ENCODE results near the gene GP9.

The GP9 gene

GRCh38 chr3:129051871-129052340 is 8.7 kb upstream of the GP9 start:
- DNase-seq: no peak
- Mint-ChIP-seq H3K4me3 (no peak overlapping the region), H3K9me3 (peaks cover 8% of the 10 kb centered on the region), H3K36me3 (ENCODE audit: low read depth) (peaks cover 4% of the 10 kb centered on the region), H3K27me3 (no peaks in the 10 kb centered on the region), H3K27ac (no peak overlapping the region), H3K4me1 (ENCODE audit: low read depth) (peaks cover 17% of the 10 kb centered on the region)

- Mint-ChIP-seq H3K36me3 (ENCODE audit: low read depth) (peaks cover 4% of the 10 kb centered on the region), H3K27ac (no peak overlapping the region), H3K4me1 (ENCODE audit: low read depth) (peaks cover 17% of the 10 kb centered on the region), H3K4me3 (no peak overlapping the region), H3K27me3 (no peaks in the 10 kb centered on the region), H3K9me3 (peaks cover 7% of the 10 kb centered on the region)
- DNase-seq: no peak
Observed at GRCh38 chr3:129052675-129053074, 7.9 kb upstream of the GP9 start.

- Mint-ChIP-seq H3K4me3 (no peak overlapping the region), H3K27me3 (no peaks in the 10 kb centered on the region), H3K36me3 (ENCODE audit: low read depth) (no peaks in the 10 kb centered on the region), H3K4me1 (ENCODE audit: low read depth) (peaks cover 22% of the 10 kb centered on the region), H3K9me3 (no peaks in the 10 kb centered on the region), H3K27ac (peak overlapping the region; percentile 88)
- no peak for DNase-seq
Observed at GRCh38 chr3:129054605-129055104, 5.9 kb upstream of the GP9 start.

GRCh38 chr3:129056451-129057173 is 4.0 kb upstream of the GP9 start:
- H3K36me3 Mint-ChIP-seq (ENCODE audit: low read depth): no peaks in the 10 kb centered on the region
- no peak for DNase-seq
- no peak overlapping the region for H3K27ac Mint-ChIP-seq
- peaks cover 22% of the 10 kb centered on the region for H3K4me1 Mint-ChIP-seq (ENCODE audit: low read depth)
- no peaks in the 10 kb centered on the region for H3K27me3 Mint-ChIP-seq
- H3K9me3 Mint-ChIP-seq: no peaks in the 10 kb centered on the region
- no peak overlapping the region for H3K4me3 Mint-ChIP-seq

DNA sequence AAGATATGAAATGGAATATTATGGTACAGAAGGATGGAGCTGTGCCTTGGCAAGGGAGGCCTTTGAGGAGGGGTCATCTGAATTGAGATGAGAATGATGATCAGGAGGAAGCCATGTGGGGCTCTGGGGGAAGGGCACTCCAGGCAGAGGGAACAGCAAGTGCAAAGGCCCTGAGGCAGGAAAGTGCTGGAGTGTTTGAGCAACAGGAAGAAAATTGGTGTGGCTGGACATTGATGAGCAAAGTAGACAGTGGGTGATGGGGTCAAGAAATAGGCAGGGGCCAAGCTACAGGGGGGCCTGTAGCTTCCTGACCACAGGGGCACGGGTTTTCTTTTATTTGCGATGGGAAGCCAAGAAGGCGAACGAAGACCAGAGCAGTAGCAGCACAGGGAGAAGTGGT is 3.3 kb upstream of the GP9 start:
- Mint-ChIP-seq H3K27me3 (no peaks in the 10 kb centered on the region), H3K36me3 (ENCODE audit: low read depth) (no peaks in the 10 kb centered on the region), H3K27ac (no peak overlapping the region), H3K4me3 (no peak overlapping the region), H3K4me1 (ENCODE audit: low read depth) (peaks cover 19% of the 10 kb centered on the region), H3K9me3 (no peaks in the 10 kb centered on the region)
- DNase-seq: no peak

DNA sequence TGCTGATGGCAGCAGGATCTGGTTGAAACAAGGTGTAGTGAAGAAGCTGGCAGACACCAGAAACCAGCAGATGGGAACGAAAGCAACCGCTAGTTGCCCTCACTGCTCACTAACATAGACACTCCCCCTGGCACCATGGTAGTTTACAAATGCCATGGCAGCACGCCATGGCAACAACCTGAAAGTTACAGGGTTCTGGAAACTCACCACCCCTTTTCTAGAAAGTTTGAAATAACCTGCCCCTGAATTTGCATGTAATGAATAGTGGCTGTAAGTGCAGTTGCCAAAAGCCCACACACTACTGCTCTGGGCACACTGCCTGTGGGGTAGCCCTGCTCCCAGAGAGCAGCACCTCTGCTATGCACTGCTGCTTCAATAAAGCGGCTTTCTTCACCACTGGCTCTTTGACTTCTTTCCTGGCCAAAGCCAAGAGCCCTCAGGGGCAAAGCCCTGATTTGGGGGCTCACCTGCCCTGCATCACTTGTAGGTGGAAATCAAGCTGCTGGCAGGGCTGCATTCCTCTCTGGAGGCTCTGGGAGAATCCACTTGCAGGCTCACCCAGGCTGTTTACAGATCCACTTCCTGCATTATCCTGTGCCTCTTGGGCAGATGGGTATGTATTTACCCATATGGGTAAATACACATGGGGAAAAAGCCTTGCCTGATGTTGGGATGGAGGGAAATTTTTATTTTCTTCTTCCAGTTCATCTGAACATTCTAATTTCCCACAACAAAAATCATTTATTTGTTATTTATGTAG is 2.0 kb upstream of the GP9 start:
- no peaks in the 10 kb centered on the region for H3K9me3 Mint-ChIP-seq
- no peaks in the 10 kb centered on the region for H3K27me3 Mint-ChIP-seq
- H3K27ac Mint-ChIP-seq: no peak overlapping the region
- H3K4me3 Mint-ChIP-seq: no peak overlapping the region
- H3K36me3 Mint-ChIP-seq (ENCODE audit: low read depth): no peaks in the 10 kb centered on the region
- peaks cover 12% of the 10 kb centered on the region for H3K4me1 Mint-ChIP-seq (ENCODE audit: low read depth)
- no peak for DNase-seq

DNA sequence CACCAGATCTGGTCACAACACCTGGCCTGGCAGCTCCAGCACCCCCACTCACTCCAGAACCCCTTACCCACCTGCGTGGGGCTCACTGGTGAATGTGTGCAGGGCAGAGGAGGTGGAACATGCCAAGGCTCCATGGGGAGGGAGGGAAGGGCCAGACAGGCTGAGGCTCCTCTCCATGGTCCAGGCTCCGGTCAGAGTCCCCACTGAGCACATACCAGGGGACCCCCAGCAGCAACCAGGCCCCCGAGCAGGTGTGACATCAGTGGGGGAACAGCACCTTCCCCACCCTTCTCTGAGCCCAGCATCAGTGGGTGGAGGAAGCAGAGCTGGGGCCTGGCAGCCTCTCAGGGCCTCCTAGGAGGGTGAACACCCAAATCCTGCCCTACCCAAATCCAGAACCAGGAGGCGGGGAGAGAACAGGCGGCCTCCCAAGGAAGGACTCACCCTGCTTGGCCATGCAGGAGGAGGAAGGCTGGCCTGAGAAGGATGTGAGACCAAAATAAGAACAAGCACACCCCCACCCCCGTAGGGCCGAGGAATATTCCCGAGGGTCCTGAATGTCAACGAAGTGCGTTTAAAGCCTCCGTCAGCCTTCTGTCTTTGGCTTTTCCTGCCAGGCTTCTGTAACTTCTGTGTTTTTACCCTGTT is 1.1 kb upstream of the GP9 start:
- Mint-ChIP-seq H3K36me3 (ENCODE audit: low read depth) (no peaks in the 10 kb centered on the region), H3K27ac (no peak overlapping the region), H3K4me1 (ENCODE audit: low read depth) (peaks cover 8% of the 10 kb centered on the region), H3K9me3 (no peaks in the 10 kb centered on the region), H3K4me3 (no peak overlapping the region), H3K27me3 (no peaks in the 10 kb centered on the region)
- no peak for DNase-seq

DNA sequence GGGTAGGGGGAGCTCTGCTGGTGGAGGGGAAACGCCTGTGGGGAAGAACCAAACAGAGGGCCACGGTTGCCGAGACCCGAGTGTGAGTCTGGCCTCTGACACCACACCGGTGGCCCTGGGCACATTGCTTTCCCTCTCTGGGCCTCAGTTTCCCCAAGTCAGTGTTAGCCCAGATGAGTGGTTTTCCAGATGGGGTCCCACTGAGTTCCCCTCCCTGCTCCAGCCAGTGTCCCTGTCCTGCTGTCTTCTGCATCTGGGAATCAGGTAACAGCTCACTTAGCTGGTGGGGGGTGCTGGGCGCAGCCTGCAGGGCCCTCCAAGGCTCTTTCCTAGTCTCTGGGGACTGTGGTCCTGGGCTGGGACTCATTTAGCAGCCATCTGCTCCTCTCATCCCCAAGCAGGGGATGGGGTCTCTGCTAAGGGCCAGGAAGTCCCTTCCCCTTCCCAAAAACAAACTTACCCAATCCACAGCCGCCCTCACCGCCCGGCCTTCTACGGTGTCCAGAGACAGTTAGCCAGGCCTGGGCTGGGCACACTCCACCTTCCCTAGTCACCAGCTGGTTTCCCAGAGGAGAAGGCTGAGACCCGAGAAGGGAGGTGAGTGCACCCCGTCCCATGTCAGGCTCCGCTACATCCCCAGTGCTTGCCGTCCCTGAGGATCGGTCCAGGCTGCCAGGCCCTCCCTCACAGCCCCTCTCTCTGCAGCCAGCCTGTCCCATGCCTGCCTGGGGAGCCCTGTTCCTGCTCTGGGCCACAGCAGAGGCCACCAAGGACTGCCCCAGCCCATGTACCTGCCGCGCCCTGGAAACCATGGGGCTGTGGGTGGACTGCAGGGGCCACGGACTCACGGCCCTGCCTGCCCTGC is 676 bp downstream of the GP9 start:
- Mint-ChIP-seq H3K9me3 (no peaks in the 10 kb centered on the region), H3K36me3 (ENCODE audit: low read depth) (no peaks in the 10 kb centered on the region), H3K27me3 (no peaks in the 10 kb centered on the region), H3K4me3 (no peak overlapping the region), H3K4me1 (ENCODE audit: low read depth) (peaks cover 8% of the 10 kb centered on the region), H3K27ac (no peak overlapping the region)
- DNase-seq: no peak

DNA sequence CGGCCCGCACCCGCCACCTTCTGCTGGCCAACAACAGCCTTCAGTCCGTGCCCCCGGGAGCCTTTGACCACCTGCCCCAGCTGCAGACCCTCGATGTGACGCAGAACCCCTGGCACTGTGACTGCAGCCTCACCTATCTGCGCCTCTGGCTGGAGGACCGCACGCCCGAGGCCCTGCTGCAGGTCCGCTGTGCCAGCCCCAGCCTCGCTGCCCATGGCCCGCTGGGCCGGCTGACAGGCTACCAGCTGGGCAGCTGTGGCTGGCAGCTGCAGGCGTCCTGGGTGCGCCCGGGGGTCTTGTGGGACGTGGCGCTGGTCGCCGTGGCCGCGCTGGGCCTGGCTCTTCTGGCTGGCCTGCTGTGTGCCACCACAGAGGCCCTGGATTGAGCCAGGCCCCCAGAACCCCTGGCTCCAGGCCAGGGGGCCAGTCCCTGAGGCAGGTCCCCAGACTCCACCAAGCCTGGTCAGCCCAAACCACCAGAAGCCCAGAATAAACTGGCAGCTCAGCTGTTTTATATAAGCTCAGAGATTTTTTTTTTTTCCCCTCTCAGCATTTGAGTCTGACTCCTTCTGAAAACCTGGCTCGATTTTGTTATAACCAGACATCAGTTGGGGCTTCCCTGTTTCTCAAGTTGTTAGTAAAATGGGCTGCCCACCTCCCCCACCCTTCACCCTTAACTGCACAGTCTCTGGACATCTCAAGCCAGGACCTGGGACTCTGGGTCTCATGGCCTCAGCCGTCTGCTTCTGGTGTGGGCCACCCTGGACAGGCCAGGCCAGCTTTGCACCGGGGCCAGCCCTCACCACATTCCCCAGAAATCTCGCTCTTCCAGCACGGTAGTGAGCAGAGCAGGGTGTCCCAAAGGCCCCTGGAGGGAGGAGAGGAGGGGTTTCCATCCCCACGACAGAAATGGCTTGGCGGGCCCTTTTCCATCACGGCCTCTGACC is 1.6 kb downstream of the GP9 start:
- H3K36me3 Mint-ChIP-seq (ENCODE audit: low read depth): no peaks in the 10 kb centered on the region
- no peak for DNase-seq
- H3K9me3 Mint-ChIP-seq: no peaks in the 10 kb centered on the region
- no peak overlapping the region for H3K4me3 Mint-ChIP-seq
- H3K27ac Mint-ChIP-seq: no peak overlapping the region
- peaks cover 8% of the 10 kb centered on the region for H3K4me1 Mint-ChIP-seq (ENCODE audit: low read depth)
- no peaks in the 10 kb centered on the region for H3K27me3 Mint-ChIP-seq

DNA sequence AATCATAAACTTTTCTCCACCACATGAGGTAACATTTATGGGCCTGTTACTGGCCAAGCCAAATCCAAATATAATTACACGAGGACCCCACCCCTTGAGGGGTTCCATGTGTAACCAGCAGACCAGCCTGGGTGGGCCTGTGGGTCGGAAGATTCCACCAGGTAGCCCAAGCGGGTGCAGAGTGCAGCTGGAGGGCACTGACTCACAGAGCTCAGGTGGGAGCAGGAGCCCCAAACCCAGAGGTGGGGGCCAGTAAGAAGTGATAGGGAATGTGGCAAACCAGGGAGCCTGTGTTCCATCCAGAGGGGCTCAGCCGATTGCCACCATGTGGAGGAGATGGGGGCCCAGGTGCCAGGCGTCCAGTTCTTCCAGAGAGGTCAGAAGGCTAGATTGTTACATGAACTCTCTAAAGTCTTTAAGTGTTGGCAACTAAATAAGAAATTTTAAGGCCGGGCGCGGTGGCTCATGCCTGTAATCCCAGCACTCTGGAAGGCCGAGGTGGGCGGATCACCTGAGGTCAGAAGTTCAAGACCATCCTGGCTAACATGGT is 2.6 kb downstream of the GP9 start:
- Mint-ChIP-seq H3K9me3 (no peaks in the 10 kb centered on the region), H3K27ac (no peak overlapping the region), H3K27me3 (no peaks in the 10 kb centered on the region), H3K4me3 (no peak overlapping the region), H3K36me3 (ENCODE audit: low read depth) (no peaks in the 10 kb centered on the region), H3K4me1 (ENCODE audit: low read depth) (peaks cover 11% of the 10 kb centered on the region)
- DNase-seq: no peak

DNA sequence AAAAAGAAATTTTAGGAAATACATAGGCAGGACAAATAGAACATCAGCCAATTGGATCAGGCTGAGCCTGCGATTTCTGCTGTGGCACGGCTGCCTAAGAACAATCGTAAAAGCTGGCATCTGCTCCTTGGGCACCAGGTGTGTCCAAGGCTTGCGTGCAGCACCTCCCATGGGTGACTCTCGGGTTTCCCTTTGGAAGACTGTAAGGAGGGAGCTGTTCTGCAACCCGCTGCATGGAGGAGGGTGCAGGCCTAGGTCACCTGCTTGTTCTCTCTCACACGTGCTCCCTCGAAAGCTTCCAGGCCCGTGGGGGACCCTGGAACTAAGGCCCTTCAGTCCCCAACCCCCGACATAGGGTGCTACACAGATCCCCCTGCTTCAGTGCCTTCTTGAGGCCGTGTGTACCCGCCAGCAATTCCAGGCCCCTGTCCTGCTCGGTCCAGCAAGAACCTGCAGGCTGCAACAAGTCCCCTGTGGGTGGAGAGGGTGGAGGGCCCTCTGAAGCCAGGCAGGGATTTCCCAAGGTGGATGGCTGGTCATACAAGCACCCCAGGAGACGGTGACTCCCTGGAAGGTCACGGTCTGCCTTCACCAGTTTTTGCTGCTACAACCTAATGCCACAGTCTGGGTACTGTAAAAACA is 3.4 kb downstream of the GP9 start:
- DNase-seq: no peak
- peaks cover 9% of the 10 kb centered on the region for H3K4me1 Mint-ChIP-seq (ENCODE audit: low read depth)
- no peak overlapping the region for H3K4me3 Mint-ChIP-seq
- H3K9me3 Mint-ChIP-seq: no peaks in the 10 kb centered on the region
- no peaks in the 10 kb centered on the region for H3K27me3 Mint-ChIP-seq
- H3K36me3 Mint-ChIP-seq (ENCODE audit: low read depth): no peaks in the 10 kb centered on the region
- H3K27ac Mint-ChIP-seq: no peak overlapping the region

- DNase-seq: no peak
- no peak overlapping the region for H3K4me3 Mint-ChIP-seq
- H3K9me3 Mint-ChIP-seq: no peaks in the 10 kb centered on the region
- peaks cover 8% of the 10 kb centered on the region for H3K27me3 Mint-ChIP-seq
- H3K27ac Mint-ChIP-seq: peak overlapping the region; percentile 3
- H3K36me3 Mint-ChIP-seq (ENCODE audit: low read depth): no peaks in the 10 kb centered on the region
- peaks cover 13% of the 10 kb centered on the region for H3K4me1 Mint-ChIP-seq (ENCODE audit: low read depth)
Observed at GRCh38 chr3:129065016-129065719, 4.6 kb downstream of the GP9 start.
